HCT116 (cell line): ENCODE measurements around the gene MRM3.
"Not testable (repeated sequence)": the region's sequence is repeated elsewhere in the genome, so short reads cannot be mapped to it uniquely, and the experiment has no call there.

Experiments
- CEBPB ChIP-seq: IDR thresholded peaks from 2 replicates; pipeline ENCODE4 v1.6.1; 2012; ENCODE audit warnings: low read depth
- EGR1 ChIP-seq: IDR thresholded peaks from 2 replicates; pipeline ENCODE4 v1.6.1; 2012; ENCODE audit warnings: low read depth
- EZH2 ChIP-seq: fragments of 200-600 bp; sonication (generic); IDR thresholded peaks from 2 replicates; pipeline ENCODE4 v1.6.1; 2017; ENCODE audit warnings: antibody characterized with exemption, mixed run types
- EZH2phosphoT487 ChIP-seq: fragments of 200-600 bp; IDR thresholded peaks from 2 replicates; pipeline ENCODE4 v1.6.1; 2018; ENCODE audit warnings: antibody characterized with exemption, borderline replicate concordance
- POLR2A ChIP-seq: IDR thresholded peaks from 2 replicates; pipeline ENCODE4 v1.7.0; 2011; ENCODE audit warnings: borderline replicate concordance; ENCODE audit not compliant: insufficient read depth, insufficient read length; ENCODE audit errors: extremely low read depth
- POLR2AphosphoS5 ChIP-seq: IDR thresholded peaks from 2 replicates; pipeline ENCODE4 v1.6.1; 2011; ENCODE audit warnings: mild to moderate bottlenecking, low read depth, low read length, moderate library complexity
- SP1 ChIP-seq: IDR thresholded peaks from 2 replicates; pipeline ENCODE4 v1.6.1; 2012; ENCODE audit warnings: low read depth
- YY1 ChIP-seq: IDR thresholded peaks from 2 replicates; pipeline ENCODE4 v1.6.1; 2011; ENCODE audit warnings: low read length, low read depth, moderate library complexity, mild to moderate bottlenecking; ENCODE audit not compliant: insufficient replicate concordance; ENCODE audit errors: extremely low read depth
- ZNF274 ChIP-seq: fragments of 200-500 bp; sonication (Bioruptor generic); IDR thresholded peaks from 2 replicates; pipeline ENCODE4 v1.6.1; 2014; ENCODE audit warnings: mild to moderate bottlenecking, low read depth, low read length, inconsistent platforms
- TF ChIP-seq, protein P1 (sequence below), 3 experiments: fragments of 200-600 bp in 1 of 3; sonication (generic) in 1 of 3; IDR thresholded peaks in 2 of 3; conservative IDR thresholded peaks in 1 of 3; 2 replicates each; pipeline ENCODE4 v1.5.1; 2012 to 2017; ENCODE audit warnings: low read depth in 2 of 3, low read length in 2 of 3, antibody characterized with exemption in 1 of 3, borderline replicate concordance in 1 of 3, control low read depth in 1 of 3, mild to moderate bottlenecking in 1 of 3, mixed read lengths in 1 of 3, mixed run types in 1 of 3, moderate library complexity in 1 of 3; ENCODE audit not compliant: insufficient read depth in 1 of 3
- TF ChIP-seq, protein P2 (sequence below): IDR thresholded peaks from 2 replicates; pipeline ENCODE4 v1.6.1; 2012
- TF ChIP-seq, protein P3 (sequence below): IDR thresholded peaks from 2 replicates; pipeline ENCODE4 v1.6.1; 2012; ENCODE audit warnings: low read depth
- TF ChIP-seq, protein P4 (sequence below): IDR thresholded peaks from 2 replicates; pipeline ENCODE4 v1.6.1; 2011; ENCODE audit warnings: mild to moderate bottlenecking, low read length, moderate library complexity; ENCODE audit not compliant: insufficient replicate concordance; ENCODE audit errors: extremely low read depth

DNA sequence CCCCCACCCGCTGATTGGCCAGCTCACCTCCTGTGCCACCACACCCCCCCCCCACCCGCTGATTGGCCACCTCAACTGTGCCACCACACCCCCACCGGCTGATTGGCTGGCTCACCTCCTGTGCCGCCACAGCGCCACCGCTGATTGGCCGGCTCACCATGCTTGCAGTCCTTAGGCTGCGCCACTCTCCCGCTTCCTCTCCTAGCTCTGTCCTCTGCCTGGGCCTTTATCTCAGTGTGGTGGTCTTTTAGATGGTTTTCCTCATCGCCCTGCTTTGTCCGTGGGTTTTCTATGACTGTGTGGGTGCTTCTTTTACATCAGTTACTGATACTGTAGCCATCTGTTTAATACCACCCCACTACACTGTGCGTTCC lies 8.7 kb downstream of the MRM3 start:
- not testable (repeated sequence) for TF ChIP-seq SP1, YY1, POLR2A, POLR2AphosphoS5, CEBPB, EZH2phosphoT487, EGR1, ZNF274, EZH2
- TF ChIP-seq, protein P1, sequence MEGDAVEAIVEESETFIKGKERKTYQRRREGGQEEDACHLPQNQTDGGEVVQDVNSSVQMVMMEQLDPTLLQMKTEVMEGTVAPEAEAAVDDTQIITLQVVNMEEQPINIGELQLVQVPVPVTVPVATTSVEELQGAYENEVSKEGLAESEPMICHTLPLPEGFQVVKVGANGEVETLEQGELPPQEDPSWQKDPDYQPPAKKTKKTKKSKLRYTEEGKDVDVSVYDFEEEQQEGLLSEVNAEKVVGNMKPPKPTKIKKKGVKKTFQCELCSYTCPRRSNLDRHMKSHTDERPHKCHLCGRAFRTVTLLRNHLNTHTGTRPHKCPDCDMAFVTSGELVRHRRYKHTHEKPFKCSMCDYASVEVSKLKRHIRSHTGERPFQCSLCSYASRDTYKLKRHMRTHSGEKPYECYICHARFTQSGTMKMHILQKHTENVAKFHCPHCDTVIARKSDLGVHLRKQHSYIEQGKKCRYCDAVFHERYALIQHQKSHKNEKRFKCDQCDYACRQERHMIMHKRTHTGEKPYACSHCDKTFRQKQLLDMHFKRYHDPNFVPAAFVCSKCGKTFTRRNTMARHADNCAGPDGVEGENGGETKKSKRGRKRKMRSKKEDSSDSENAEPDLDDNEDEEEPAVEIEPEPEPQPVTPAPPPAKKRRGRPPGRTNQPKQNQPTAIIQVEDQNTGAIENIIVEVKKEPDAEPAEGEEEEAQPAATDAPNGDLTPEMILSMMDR (IDR thresholded peaks at IDR 0.05 in 2 of 3, conservative IDR thresholded peaks at IDR 0.05 in 1 of 3; ENCODE audit: borderline replicate concordance in 1 of 3, insufficient read depth in 1 of 3, low read depth in 2 of 3, low read length in 2 of 3) = not testable (repeated sequence)
- TF ChIP-seq, protein P2, sequence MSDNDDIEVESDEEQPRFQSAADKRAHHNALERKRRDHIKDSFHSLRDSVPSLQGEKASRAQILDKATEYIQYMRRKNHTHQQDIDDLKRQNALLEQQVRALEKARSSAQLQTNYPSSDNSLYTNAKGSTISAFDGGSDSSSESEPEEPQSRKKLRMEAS = not testable (repeated sequence)
- TF ChIP-seq, protein P3, sequence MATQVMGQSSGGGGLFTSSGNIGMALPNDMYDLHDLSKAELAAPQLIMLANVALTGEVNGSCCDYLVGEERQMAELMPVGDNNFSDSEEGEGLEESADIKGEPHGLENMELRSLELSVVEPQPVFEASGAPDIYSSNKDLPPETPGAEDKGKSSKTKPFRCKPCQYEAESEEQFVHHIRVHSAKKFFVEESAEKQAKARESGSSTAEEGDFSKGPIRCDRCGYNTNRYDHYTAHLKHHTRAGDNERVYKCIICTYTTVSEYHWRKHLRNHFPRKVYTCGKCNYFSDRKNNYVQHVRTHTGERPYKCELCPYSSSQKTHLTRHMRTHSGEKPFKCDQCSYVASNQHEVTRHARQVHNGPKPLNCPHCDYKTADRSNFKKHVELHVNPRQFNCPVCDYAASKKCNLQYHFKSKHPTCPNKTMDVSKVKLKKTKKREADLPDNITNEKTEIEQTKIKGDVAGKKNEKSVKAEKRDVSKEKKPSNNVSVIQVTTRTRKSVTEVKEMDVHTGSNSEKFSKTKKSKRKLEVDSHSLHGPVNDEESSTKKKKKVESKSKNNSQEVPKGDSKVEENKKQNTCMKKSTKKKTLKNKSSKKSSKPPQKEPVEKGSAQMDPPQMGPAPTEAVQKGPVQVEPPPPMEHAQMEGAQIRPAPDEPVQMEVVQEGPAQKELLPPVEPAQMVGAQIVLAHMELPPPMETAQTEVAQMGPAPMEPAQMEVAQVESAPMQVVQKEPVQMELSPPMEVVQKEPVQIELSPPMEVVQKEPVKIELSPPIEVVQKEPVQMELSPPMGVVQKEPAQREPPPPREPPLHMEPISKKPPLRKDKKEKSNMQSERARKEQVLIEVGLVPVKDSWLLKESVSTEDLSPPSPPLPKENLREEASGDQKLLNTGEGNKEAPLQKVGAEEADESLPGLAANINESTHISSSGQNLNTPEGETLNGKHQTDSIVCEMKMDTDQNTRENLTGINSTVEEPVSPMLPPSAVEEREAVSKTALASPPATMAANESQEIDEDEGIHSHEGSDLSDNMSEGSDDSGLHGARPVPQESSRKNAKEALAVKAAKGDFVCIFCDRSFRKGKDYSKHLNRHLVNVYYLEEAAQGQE = not testable (repeated sequence)
- TF ChIP-seq, protein P4, sequence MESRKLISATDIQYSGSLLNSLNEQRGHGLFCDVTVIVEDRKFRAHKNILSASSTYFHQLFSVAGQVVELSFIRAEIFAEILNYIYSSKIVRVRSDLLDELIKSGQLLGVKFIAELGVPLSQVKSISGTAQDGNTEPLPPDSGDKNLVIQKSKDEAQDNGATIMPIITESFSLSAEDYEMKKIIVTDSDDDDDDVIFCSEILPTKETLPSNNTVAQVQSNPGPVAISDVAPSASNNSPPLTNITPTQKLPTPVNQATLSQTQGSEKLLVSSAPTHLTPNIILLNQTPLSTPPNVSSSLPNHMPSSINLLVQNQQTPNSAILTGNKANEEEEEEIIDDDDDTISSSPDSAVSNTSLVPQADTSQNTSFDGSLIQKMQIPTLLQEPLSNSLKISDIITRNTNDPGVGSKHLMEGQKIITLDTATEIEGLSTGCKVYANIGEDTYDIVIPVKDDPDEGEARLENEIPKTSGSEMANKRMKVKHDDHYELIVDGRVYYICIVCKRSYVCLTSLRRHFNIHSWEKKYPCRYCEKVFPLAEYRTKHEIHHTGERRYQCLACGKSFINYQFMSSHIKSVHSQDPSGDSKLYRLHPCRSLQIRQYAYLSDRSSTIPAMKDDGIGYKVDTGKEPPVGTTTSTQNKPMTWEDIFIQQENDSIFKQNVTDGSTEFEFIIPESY = not testable (repeated sequence)
